ENCODE results near the gene IFT43. TPM values are rescaled to one million over a fixed set of nuclear protein-coding genes. Genes with fewer than 3 reads are reported as not detected.

IFT43 gene
- total RNA-seq, 1 experiment from 2014 or later, result 20.0 TPM

GRCh38 chr14:76133103-76133502 is 147.5 kb downstream of the IFT43 start:
- ChIA-PET POLR2A (no interaction called here), CTCF (no interaction called here)
- no peak for DNase-seq (ENCODE audit: low read depth, low spot score)

More at GRCh38 chr14:76133103-76133502, 147.5 kb downstream of the IFT43 start:
- H3K9me3 ChIP-seq (ENCODE audit: control insufficient read depth, insufficient read depth, low read depth, low read length), result no peaks in the 10 kb centered on the region
- H3K4me3 ChIP-seq (ENCODE audit: low read depth in 2 of 2, low read length in 2 of 2), result no peak overlapping the region
- H3K27ac ChIP-seq (ENCODE audit: low read length), result no peak overlapping the region
- no peaks in the 10 kb centered on the region for H3K36me3 ChIP-seq (ENCODE audit: control insufficient read depth, insufficient read depth, low read length)
- ATAC-seq, result no peak
- no TSS peak for BruUV-seq (replicated peaks)
- no peak for TF ChIP-seq POLR2AphosphoS5 (IDR thresholded peaks at IDR 0.05; ENCODE audit: low read depth, low read length)
- TF ChIP-seq REST (IDR thresholded peaks at IDR 0.05; ENCODE audit: insufficient read depth in 1 of 2, low read depth in 2 of 2, low read length in 1 of 2), result peak; percentile 82 to 86
- TF ChIP-seq TCF7L2 (IDR thresholded peaks at IDR 0.05; ENCODE audit: low read depth, low read length), result no peak
- no peak for TF ChIP-seq SIN3A (IDR thresholded peaks at IDR 0.05; ENCODE audit: borderline replicate concordance, insufficient read depth, low read depth, low read length)
- in situ Hi-C loops (cut with HindIII; ENCODE audit: low pct_unique_long_range_greater_than_20kb, low sequenced_read_pairs) (no loop called here), intact Hi-C loops (cut with micrococcal nuclease; ENCODE audit: unreplicated experiment) (no loop called here)
- H3K4me1 ChIP-seq (ENCODE audit: control insufficient read depth, insufficient read depth, low read length), result no peaks in the 10 kb centered on the region
- H3K27me3 ChIP-seq (ENCODE audit: control insufficient read depth, insufficient read depth, low read length), result peaks cover 7% of the 10 kb centered on the region; the same call in 1 of the 2 replicates

Other genes with a start within 250 kb of the IFT43 start
- gene TGFB3, start 3.8 kb upstream of the IFT43 start, total RNA-seq (2021; ENCODE audit: unreplicated experiment), result 9.6 TPM
- gene GPATCH2L, start 166.2 kb downstream of the IFT43 start, total RNA-seq (2021; ENCODE audit: unreplicated experiment), result 35.0 TPM

All from Panc1 (cell line).